Osteocyte (in vitro differentiated cells): ENCODE results near the gene UPB1. TPM values are rescaled to one million over a fixed set of nuclear protein-coding genes. Genes with fewer than 3 reads are reported as not detected.
A peak's percentile ranks its signal among the peaks of the same experiment; 100 is the strongest.

Experiments
- DNase-seq: peaks from one replicate; pipeline ENCODE4 v3.0.0; 2021; ENCODE audit warnings: mixed read lengths; ENCODE audit not compliant: unreplicated experiment; ENCODE audit errors: extremely low spot score
- H3K27ac Mint-ChIP-seq: one replicate; pipeline ENCODE4 v1.8.0; 2021; ENCODE audit warnings: mild to moderate bottlenecking, mixed read lengths; ENCODE audit not compliant: unreplicated experiment
- H3K27me3 Mint-ChIP-seq: one replicate; pipeline ENCODE4 v1.8.0; 2021; ENCODE audit warnings: mixed read lengths; ENCODE audit not compliant: unreplicated experiment
- H3K36me3 Mint-ChIP-seq: one replicate; pipeline ENCODE4 v1.8.0; 2021; ENCODE audit warnings: mixed read lengths; ENCODE audit not compliant: unreplicated experiment
- H3K4me1 Mint-ChIP-seq: one replicate; pipeline ENCODE4 v1.8.0; 2021; ENCODE audit warnings: mixed read lengths; ENCODE audit not compliant: unreplicated experiment
- H3K4me3 Mint-ChIP-seq: one replicate; pipeline ENCODE4 v1.8.0; 2021; ENCODE audit warnings: mild to moderate bottlenecking, moderate library complexity, mixed read lengths; ENCODE audit not compliant: unreplicated experiment
- H3K9me3 Mint-ChIP-seq: one replicate; pipeline ENCODE4 v1.8.0; 2021; ENCODE audit warnings: mixed read lengths; ENCODE audit not compliant: unreplicated experiment
- CTCF ChIP-seq: fragments of 200-600 bp; sonication (generic); IDR thresholded peaks from 2 replicates; pipeline ENCODE4 v1.5.0; 2021; ENCODE audit warnings: antibody characterized with exemption, mild to moderate bottlenecking, moderate library complexity
- total RNA-seq: library from RNA; stranded (reverse); gene quantifications from 2 replicates; pipeline ENCODE4 v1.2.1, GENCODE V29; 2021

Gene UPB1
- total RNA-seq, 1 donor from 2014 or later, result not detected

- DNase-seq, result no peak
- H3K27ac Mint-ChIP-seq, result peak overlapping the region; percentile 81
- no peaks in the 10 kb centered on the region for H3K9me3 Mint-ChIP-seq
- H3K4me3 Mint-ChIP-seq, result peak overlapping the region; percentile 19
- H3K36me3 Mint-ChIP-seq, result no peaks in the 10 kb centered on the region
- no peaks in the 10 kb centered on the region for H3K27me3 Mint-ChIP-seq
- TF ChIP-seq CTCF, result peak; percentile 23
- H3K4me1 Mint-ChIP-seq, result peaks cover 17% of the 10 kb centered on the region
These were observed 34.6 kb upstream of the UPB1 start for GRCh38 chr22:24460418-24461089.

- DNase-seq, result no peak
- H3K9me3 Mint-ChIP-seq, result no peaks in the 10 kb centered on the region
- peaks cover 37% of the 10 kb centered on the region for H3K4me1 Mint-ChIP-seq
- no peak overlapping the region for H3K4me3 Mint-ChIP-seq
- H3K27me3 Mint-ChIP-seq, result no peaks in the 10 kb centered on the region
- no peak for TF ChIP-seq CTCF
- no peaks in the 10 kb centered on the region for H3K36me3 Mint-ChIP-seq
- no peak overlapping the region for H3K27ac Mint-ChIP-seq
These were observed 31.9 kb upstream of the UPB1 start for GRCh38 chr22:24463071-24463760.

DNA sequence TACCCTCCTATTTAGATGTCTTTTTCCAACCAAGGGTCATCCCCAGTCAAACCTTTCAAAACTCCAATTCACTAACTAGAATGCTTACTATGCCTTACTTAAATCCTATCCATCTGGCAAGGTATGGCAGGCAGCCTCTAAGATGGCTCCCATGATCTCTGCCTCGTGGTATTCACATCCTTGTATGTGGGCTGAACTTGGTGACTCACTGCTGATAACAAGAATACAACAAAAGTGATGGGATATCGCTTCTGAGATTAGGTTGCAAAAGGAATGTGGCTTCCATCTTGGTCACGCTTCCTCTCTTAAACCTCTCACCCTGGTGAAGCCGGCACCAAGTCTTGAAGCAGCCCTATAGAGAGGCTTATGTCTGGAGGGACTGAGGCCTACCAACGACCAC lies 29.6 kb upstream of the UPB1 start:
- no peak overlapping the region for H3K4me3 Mint-ChIP-seq
- H3K27ac Mint-ChIP-seq, result no peak overlapping the region
- no peaks in the 10 kb centered on the region for H3K9me3 Mint-ChIP-seq
- H3K27me3 Mint-ChIP-seq, result no peaks in the 10 kb centered on the region
- DNase-seq, result no peak
- H3K4me1 Mint-ChIP-seq, result peaks cover 29% of the 10 kb centered on the region
- no peak for TF ChIP-seq CTCF
- H3K36me3 Mint-ChIP-seq, result no peaks in the 10 kb centered on the region

GRCh38 chr22:24465975-24466374 lies 29.2 kb upstream of the UPB1 start:
- no peak for DNase-seq
- Mint-ChIP-seq H3K4me1 (peaks cover 25% of the 10 kb centered on the region), H3K36me3 (no peaks in the 10 kb centered on the region), H3K27ac (no peak overlapping the region), H3K27me3 (no peaks in the 10 kb centered on the region), H3K4me3 (no peak overlapping the region), H3K9me3 (no peaks in the 10 kb centered on the region)
- no peak for TF ChIP-seq CTCF

DNA sequence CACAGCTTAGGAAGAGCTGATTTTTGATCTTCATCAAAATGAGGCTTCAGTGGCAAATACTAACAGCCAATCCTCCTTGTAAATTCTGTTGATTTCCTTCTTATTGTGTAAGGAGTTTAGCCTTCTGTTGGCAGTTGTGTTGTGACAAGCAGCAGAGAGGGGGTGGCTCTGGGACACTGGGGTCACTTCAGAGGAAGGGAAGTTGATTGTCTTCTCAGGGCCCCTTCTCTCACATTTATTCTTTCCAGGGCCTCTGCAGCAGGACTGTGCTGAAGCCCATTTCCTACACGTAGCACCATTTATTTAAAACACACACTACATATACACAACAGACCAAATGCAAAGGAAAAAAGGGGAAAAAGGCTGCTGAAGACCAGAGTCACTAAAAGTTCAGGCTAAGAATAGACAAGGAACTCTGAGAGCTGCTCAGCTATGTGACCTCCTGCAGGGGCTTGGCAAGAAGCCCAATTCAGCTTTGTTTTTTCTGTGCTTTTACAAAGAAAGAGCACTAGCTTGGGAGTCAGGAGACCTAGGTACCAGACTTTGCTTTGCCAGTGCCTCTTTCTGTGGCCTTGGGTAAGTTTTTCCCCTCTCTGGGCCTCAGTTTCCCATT lies 28.3 kb upstream of the UPB1 start:
- Mint-ChIP-seq H3K9me3 (no peaks in the 10 kb centered on the region), H3K4me3 (no peak overlapping the region), H3K27ac (peak overlapping the region; percentile 86), H3K4me1 (peaks cover 28% of the 10 kb centered on the region), H3K36me3 (no peaks in the 10 kb centered on the region), H3K27me3 (no peaks in the 10 kb centered on the region)
- no peak for TF ChIP-seq CTCF
- DNase-seq, result peak; percentile 88
